Endodermal cell (in vitro differentiated cells): ENCODE data around the gene BCL11A. TPM values are rescaled to one million over a fixed set of nuclear protein-coding genes. Genes with fewer than 3 reads are reported as not detected.

ENCODE experiments used
- DNase-seq: peaks from one replicate; pipeline ENCODE4 v3.0.0-alpha.2; 2017
- H3K27ac ChIP-seq: 2 replicates; pipeline ENCODE4 v1.5.1; 2013; ENCODE audit warnings: mild to moderate bottlenecking, low read depth, low read length, moderate library complexity
- H3K27me3 ChIP-seq: 2 replicates; pipeline ENCODE4 v1.6.1; 2013; ENCODE audit warnings: mild to moderate bottlenecking, low read length, moderate library complexity; ENCODE audit not compliant: insufficient read depth, control insufficient read depth, poor library complexity, severe bottlenecking
- H3K36me3 ChIP-seq: 2 replicates; pipeline ENCODE4 v1.7.0; 2013; ENCODE audit warnings: mild to moderate bottlenecking, low read length, moderate library complexity; ENCODE audit not compliant: control insufficient read depth, insufficient read depth
- H3K4me1 ChIP-seq: one replicate; pipeline ENCODE4 v1.7.0; 2013; ENCODE audit warnings: low read length; ENCODE audit not compliant: control insufficient read depth, insufficient read depth
- H3K4me3 ChIP-seq: 2 replicates; pipeline ENCODE4 v1.5.1; 2013; ENCODE audit warnings: mild to moderate bottlenecking, low read length, moderate library complexity
- H3K9ac ChIP-seq: 2 replicates; pipeline ENCODE4 v1.6.1; 2013; ENCODE audit warnings: mild to moderate bottlenecking, low read length, moderate library complexity; ENCODE audit not compliant: poor library complexity, severe bottlenecking; ENCODE audit errors: extremely low read depth
- H3K9me3 ChIP-seq: 2 replicates; pipeline ENCODE4 v1.6.1; 2013; ENCODE audit warnings: mild to moderate bottlenecking, low read length, moderate library complexity; ENCODE audit not compliant: control insufficient read depth
- H3K27ac Mint-ChIP-seq: 2 replicates; pipeline ENCODE4 v1.8.0; 2020; ENCODE audit warnings: mixed read lengths
- H3K27me3 Mint-ChIP-seq: 2 replicates; pipeline ENCODE4 v1.8.0; 2021; ENCODE audit warnings: mild to moderate bottlenecking, mixed read lengths; ENCODE audit not compliant: insufficient read depth
- H3K36me3 Mint-ChIP-seq: 2 replicates; pipeline ENCODE4 v1.8.0; 2020; ENCODE audit warnings: low read depth, mixed read lengths
- H3K4me1 Mint-ChIP-seq: 2 replicates; pipeline ENCODE4 v1.8.0; 2020; ENCODE audit warnings: mixed read lengths
- H3K4me3 Mint-ChIP-seq: 2 replicates; pipeline ENCODE4 v1.8.0; 2020; ENCODE audit warnings: mild to moderate bottlenecking, moderate library complexity, mixed read lengths
- H3K9me3 Mint-ChIP-seq: 2 replicates; pipeline ENCODE4 v1.8.0; 2020; ENCODE audit warnings: mild to moderate bottlenecking, mixed read lengths
- CTCF ChIP-seq: fragments of 200-600 bp; sonication (generic); conservative IDR thresholded peaks from 2 replicates; pipeline ENCODE4 v1.5.0; 2021; ENCODE audit warnings: antibody characterized with exemption, mild to moderate bottlenecking
- WGBS, 2 experiments: methylation state at CpG; one replicate each; pipeline versions ENCODE4 v1.1.5 to v1.1.7; 2013; ENCODE audit warnings: missing lambda C conversion rate in 2 of 2, mixed read lengths in 1 of 2; ENCODE audit not compliant: insufficient coverage in 1 of 2, insufficient read length in 1 of 2; 5-methylcytosine and 5-hydroxymethylcytosine counted together
- total RNA-seq, 2 donors: library from RNA; stranded (reverse); fragmentation: NEBNext Ultra II Directional in 1 of 2; extraction: Animal tissue kit (Norgen Biotek cat#: 25700) in 1 of 2; gene quantifications; 2 replicates in 1 of 2; 3 replicates in 1 of 2; pipeline ENCODE4 v1.2.1, GENCODE V29; 2021

The BCL11A gene
- total RNA-seq, 2 donors from 2014 or later: 14.7 to 16.3 TPM

- peak overlapping the region; percentile 44 for H3K9ac ChIP-seq
- peak overlapping the region; percentile 68 for H3K27ac ChIP-seq
- no peak for DNase-seq
- no peaks in the 10 kb centered on the region for H3K36me3 Mint-ChIP-seq
- H3K27me3 Mint-ChIP-seq: peaks cover 36% of the 10 kb centered on the region
- 1% methylated on average over 13 to 32 of the region's 38 CpGs for WGBS, 2 experiments
- peak overlapping the region; percentile 81 for H3K27ac Mint-ChIP-seq
- no peak for TF ChIP-seq CTCF
- no peaks in the 10 kb centered on the region for H3K4me1 ChIP-seq
- peak overlapping the region; percentile 86 for H3K4me3 ChIP-seq
- H3K27me3 ChIP-seq: peaks cover 37% of the 10 kb centered on the region
- no peaks in the 10 kb centered on the region for H3K9me3 ChIP-seq
- H3K4me3 Mint-ChIP-seq: peak overlapping the region; percentile 83
- H3K36me3 ChIP-seq: no peaks in the 10 kb centered on the region
- peaks cover 28% of the 10 kb centered on the region for H3K4me1 Mint-ChIP-seq
- no peaks in the 10 kb centered on the region for H3K9me3 Mint-ChIP-seq
Measured at GRCh38 chr2:60552851-60553494, 481 bp downstream of the BCL11A start.

GRCh38 chr2:60552078-60552850 is 1.2 kb downstream of the BCL11A start:
- Histone ChIP-seq H3K27me3 (peaks cover 30% of the 10 kb centered on the region), H3K4me1 (no peaks in the 10 kb centered on the region), H3K27ac (peak overlapping the region; percentile 68), H3K9me3 (no peaks in the 10 kb centered on the region), H3K36me3 (no peaks in the 10 kb centered on the region), H3K4me3 (peak overlapping the region; percentile 86), H3K9ac (peak overlapping the region; percentile 44)
- Mint-ChIP-seq H3K27me3 (peaks cover 29% of the 10 kb centered on the region), H3K36me3 (no peaks in the 10 kb centered on the region), H3K9me3 (no peaks in the 10 kb centered on the region), H3K4me1 (peaks cover 24% of the 10 kb centered on the region), H3K4me3 (peak overlapping the region; percentile 83), H3K27ac (peak overlapping the region; percentile 80)
- no peak for TF ChIP-seq CTCF
- DNase-seq: peak; percentile 81
- whole genome bisulfite sequencing, 2 experiments: 0 to 1% methylated on average over 24 to 47 of the region's 49 CpGs

GRCh38 chr2:60551240-60552077 is 2.0 kb downstream of the BCL11A start:
- DNase-seq: peak; percentile 85
- Histone ChIP-seq H3K27ac (peak overlapping the region; percentile 72), H3K9me3 (no peaks in the 10 kb centered on the region), H3K9ac (peak overlapping the region; percentile 25), H3K4me3 (peak overlapping the region; percentile 86), H3K36me3 (no peaks in the 10 kb centered on the region), H3K4me1 (no peaks in the 10 kb centered on the region), H3K27me3 (peaks cover 22% of the 10 kb centered on the region)
- peak overlapping the region; percentile 80 for H3K27ac Mint-ChIP-seq
- no peaks in the 10 kb centered on the region for H3K9me3 Mint-ChIP-seq
- peak overlapping the region; percentile 83 for H3K4me3 Mint-ChIP-seq
- H3K27me3 Mint-ChIP-seq: peaks cover 21% of the 10 kb centered on the region
- no peaks in the 10 kb centered on the region for H3K36me3 Mint-ChIP-seq
- 0 to 1% methylated on average over 6 to 60 of the region's 63 CpGs for WGBS, 2 experiments
- H3K4me1 Mint-ChIP-seq: peaks cover 18% of the 10 kb centered on the region
- no peak for TF ChIP-seq CTCF
